HG03469 (cell line): ENCODE measurements around the gene PTX3.

Source experiments
- ATAC-seq: cut with Tn5 transposase; IDR thresholded peaks from one replicate; pipeline ENCODE4 v1.9.1; 2021; ENCODE audit warnings: mild to moderate bottlenecking, moderate library complexity, moderate number of reproducible peaks; ENCODE audit not compliant: unreplicated experiment

PTX3 gene

DNA sequence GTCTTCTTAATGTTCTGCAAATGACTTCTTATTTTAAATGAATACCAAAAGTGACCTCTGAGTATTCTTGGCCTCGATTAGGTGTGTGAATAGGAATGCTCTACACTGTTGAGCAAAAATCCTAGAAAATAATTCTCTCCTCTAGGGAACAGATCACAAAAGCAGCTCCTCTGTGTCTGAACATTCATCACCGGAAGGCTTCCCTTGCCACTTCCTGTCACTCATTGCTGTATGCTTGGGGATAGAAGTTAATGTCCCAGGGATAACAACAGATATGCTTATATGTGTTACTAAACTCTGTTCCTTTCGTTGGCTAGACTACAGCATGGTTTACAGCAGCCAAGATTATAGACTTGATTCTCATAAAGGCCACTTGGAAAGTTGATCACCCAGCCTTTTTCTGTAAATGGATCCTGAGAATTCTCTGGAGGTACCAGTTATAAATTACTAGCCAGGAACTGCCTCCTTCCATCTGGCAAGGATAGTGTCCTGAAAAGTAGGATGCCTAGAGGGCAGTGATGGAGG is 16.0 kb upstream of the PTX3 start:
- ATAC-seq = no peak

DNA sequence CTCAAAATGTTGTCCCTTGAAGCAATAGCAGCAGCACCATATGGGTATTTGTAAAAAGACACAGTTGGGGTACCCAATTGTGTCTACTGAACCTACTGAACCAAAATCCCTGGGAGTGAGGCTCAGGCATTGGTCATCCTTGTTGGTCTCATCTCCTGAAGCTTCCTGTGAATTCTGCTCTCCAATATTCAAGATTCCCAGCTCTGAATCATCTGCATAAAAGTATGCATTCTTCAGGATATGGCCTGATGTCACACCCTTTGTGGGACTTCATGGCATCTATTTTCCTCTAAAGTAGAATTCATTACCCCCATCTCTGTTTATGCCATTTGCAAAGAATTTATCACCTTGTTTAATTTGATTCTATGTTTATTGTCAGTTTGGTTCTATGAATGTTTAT is 13.3 kb upstream of the PTX3 start:
- no peak for ATAC-seq

DNA sequence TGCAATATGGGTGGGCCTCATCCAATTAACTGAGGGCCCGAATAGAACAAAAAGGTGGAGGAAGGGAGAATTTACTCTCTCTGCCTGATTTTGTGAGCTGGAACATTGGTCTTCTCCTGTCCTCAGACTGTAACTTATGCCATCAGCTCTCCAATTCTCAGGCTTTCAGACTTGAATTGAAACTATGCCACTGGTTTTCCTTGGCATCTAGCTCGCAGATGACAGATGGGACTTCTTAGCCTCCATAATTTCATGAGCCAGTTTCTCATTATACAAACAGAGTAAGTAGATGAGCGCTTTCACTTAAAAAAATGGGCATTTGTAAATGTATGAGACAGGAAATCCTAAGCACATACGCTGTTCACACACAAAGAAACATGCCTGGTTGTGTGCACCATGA is 8.7 kb upstream of the PTX3 start:
- ATAC-seq = no peak

DNA sequence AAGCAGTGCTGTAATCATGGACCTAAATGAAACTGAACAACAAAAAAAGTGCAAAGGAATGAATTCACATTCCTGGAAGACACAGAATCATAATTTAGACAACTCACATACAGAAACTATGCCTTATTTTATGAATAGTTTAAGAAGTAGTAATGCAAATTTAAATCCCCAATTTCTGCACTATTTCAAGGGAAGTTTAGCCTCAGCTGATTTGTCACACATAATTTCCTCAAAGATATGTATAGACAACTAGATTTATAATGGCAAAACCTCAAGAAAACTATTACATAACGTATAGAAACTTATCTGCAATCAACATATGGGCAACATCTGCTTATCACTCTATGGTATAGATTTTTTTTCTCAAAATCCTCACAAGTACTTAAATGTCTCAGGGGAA is 7.8 kb upstream of the PTX3 start:
- ATAC-seq = no peak

DNA sequence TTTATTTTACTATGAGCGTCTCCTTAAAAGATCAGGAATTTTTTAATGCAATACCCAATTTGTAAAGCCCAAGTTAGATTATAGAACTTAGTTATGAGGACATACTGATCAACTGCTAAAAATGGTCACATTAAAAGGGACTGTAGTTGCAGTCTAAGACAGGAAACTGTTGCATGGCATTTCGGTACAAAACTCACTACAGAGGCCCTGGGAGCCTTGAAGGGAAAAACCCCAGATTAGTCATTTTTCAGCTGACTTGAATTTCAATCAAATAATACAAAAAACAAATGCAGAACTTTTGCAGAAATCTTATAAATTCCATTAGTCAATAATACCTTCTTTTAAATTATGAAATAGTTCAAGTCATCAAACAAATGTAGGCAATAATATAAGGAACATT is 6.9 kb upstream of the PTX3 start:
- no peak for ATAC-seq

DNA sequence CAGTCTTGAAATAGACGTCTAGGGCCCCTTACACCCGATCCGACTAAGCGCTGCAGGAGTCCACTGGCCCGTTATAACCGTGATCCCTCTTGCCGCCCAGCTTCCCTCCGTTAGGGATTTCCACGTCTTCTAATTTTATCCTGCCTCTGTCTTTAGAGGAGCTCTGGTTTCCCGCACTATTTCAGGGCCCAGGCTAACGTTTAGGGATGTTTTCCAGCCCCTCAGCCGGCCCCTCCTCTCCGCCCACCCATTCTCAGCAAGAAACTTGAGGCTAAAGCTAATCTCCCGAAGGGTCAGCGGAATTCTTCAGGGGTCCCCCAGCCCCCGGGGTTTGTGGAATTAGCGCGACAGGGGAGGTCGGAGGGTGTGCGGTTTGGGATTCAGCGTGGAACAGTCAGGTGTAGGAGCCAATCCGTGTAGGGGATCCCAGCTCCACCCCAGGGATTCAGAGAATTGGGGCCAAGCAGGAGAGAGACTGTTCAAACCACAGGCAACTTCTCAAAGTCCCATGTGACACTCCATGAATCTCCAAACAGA is 1.6 kb downstream of the PTX3 start:
- no peak for ATAC-seq

DNA sequence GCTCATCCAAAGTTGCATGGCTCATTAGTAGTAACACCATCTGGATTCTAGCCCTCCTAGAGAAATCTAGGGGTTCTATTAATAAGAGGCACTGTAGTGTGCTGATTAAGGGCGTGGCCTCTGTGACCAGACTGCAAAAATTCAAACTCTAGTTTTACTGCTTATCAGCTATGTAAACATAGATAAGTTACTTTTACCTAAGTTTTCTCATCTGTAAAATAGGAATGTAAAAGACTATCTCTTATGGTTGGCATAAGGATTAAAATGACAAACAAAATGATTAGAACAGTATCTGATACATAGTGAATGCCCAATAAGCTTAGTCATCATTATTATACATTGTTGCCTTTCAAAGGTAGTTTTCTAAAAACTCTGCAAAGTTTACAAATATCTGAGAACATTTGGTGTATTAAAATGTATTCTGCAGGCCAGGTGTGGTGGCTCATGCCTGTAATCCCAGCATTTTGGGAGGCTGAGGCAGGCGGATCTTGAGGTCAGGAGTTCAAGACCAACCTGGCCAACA is 4.5 kb downstream of the PTX3 start:
- ATAC-seq = no peak

DNA sequence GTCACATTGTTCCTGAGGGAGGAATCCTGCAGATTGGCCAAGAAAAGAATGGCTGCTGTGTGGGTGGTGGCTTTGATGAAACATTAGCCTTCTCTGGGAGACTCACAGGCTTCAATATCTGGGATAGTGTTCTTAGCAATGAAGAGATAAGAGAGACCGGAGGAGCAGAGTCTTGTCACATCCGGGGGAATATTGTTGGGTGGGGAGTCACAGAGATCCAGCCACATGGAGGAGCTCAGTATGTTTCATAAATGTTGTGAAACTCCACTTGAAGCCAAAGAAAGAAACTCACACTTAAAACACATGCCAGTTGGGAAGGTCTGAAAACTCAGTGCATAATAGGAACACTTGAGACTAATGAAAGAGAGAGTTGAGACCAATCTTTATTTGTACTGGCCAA is 6.1 kb downstream of the PTX3 start:
- ATAC-seq = no peak

DNA sequence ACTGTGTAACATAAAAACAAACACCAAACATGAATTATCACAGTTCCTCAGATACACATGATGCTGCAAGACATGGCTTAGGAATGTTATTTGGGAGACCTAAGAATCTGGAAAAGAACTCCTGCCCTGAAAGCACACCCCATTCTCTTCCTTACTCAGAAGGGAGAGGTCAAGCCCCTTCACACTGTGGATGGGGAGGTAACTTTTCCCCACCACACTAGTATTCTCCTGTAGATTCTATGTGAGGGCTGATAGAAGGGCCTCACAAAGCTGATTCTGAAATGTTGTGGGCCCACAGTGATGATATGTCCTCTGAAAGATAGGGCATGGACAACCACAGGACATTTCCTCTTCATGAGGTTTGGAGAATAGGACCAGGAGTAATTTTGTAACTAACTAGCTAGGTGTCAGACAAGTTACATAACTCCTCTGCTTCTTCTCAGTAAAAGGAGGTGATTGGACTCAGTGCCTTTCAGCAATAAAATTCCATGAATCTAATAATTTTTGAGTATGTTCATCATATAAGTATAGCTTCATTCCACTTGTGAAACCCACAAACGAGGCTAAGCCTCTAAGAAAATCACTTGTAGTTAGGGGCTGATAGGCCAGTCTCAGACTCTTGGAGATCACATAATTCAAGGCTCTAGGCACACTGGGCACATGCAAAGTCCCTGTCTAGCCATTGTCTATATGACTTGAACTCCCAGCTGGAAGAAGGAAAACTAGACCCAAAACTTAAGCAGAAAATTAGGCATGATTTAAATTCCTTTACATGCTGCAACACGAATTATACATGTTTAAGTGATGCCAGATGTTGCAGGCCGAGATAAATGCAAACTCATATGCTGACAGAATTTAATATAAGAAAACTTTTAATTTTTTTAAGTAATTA is 7.5 kb downstream of the PTX3 start:
- ATAC-seq = no peak

DNA sequence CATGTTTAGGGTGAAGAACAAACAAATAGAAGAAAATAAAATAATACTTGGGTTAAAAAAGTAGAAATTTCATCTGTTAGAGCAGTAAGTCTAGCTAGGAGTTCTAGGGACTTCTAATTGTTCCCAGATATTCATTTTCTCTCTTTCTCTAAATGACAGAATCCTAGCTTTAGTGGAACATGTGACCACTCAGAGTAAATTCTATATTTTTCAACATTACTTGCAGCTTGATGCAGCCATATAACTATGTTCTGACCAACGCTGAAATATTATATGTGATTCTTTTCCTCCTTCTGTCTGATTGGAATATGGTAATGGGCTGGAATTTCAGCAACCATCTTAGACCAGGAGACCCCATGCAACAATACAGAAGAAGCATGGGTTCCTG is 8.1 kb downstream of the PTX3 start:
- no peak for ATAC-seq

DNA sequence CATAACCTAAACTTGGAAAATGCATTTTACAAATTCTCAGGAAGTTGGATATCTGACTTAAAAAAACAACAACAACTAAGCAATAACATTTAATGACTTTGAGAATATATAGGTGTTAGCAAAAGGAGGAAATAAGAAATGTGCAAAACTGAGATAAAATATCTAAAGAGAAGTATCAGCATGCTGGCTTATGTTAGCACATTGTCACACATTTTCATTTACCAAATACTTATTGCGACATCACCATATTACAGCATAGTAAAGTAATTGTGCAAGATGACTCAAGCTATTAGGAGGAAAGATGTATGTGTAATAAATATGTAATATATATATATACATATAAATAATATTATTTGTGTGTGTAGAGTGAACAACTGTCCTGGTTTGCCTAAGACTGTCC is 9.2 kb downstream of the PTX3 start:
- no peak for ATAC-seq

DNA sequence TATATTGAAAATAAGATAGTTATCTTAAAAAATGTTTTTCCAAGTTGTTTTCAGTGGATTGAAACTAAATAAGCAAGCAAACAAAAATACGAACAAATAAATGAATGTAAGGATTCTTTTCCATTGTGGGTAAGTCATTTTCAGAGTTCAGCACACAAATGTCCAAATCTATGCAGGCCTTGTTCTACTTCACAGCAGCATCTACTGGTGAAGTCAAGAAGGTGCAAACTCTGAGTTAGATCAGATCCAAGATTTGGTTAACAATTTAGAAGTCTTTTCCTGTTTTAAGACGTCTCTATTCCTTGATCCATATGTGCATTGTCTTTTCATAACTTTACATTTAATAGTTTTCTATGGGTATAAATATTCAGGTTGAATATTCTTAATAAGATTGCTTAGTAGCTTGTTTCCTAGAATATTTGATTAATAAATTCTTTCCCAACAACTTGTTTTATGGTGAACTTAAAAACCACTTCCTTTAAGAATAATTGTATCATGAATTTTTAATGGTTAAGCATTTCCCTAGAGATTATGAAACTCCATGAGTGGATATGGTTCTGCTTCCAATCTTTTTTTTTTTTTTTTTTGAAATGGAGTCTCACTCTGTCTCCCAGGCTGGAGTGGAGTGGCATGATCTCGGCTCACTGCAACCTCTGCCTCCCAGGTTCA is 10.5 kb downstream of the PTX3 start:
- ATAC-seq = no peak

DNA sequence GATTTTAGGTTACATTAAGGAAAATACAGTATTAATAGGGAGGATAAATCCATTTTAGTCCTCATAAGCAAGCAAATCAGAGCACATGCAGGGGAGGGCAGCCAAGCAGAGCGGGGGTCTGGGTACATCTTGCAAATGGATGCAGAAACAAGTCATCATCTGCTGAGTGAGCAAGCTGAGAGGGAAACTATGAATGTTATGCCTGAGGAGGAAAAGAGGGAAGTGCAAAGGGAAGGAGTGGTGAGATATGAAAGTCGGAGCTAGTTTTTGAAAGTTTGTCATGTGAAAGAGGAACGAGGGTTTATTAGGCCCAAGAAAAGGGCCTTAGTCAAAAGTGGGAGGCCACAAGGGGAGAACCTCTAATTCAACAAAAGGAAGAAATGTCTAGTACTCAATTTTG is 15.4 kb downstream of the PTX3 start:
- ATAC-seq = no peak

DNA sequence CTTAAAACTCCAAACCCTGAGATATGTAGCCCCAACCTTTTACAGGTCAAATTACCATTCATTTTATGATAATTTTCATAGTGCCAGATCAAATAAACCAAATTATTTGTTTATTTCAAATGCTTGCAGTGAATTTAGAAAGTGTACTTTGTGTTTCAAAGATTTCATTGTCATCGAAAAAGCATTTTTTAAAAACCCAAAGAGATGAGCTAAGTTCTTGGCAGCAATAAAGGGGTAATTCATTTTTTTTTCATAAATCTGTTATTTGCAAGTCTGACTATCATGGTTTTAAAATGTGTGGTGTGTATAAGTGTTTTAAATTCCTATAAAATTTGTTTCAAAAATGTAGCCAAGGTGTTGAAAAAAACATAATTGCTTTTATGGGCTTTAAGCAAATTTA is 17.2 kb downstream of the PTX3 start:
- no peak for ATAC-seq

DNA sequence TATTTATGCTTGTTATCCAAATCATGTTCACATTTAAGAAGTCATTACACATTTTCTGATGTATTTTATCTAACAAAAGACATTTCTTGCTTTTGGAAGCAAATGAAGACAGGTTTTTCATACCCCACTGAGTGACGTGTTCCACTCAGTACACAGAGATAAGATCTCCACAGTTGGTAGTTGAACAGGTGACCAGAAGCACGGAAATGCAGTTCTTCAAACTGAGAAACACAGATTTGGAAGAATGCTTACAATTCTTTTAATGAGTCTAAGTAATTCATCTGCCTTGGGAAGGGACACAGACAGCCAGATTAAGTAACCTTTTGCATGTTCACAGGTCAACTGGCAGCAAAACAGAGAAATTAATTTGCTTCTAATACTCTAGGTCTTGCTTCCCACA is 23.1 kb downstream of the PTX3 start:
- ATAC-seq = no peak

DNA sequence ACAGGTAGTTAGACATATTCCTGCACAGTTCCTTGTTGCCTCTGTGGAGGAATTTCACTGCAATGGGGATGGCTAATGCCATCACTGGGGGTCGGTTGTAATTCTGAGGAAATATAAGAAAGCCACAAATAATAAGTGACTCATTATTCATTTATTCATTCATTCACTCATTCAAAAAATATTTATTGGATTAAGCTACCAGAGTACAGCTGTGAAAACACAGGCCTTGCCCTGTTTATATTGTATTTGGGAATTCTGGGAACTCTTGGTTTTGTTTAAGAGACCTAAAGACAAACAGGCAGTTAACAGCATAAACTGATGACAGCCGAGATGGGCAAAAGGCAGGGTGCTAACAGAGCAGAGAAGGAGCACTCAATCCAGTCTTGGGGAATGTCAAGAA is 23.6 kb downstream of the PTX3 start:
- ATAC-seq = no peak

DNA sequence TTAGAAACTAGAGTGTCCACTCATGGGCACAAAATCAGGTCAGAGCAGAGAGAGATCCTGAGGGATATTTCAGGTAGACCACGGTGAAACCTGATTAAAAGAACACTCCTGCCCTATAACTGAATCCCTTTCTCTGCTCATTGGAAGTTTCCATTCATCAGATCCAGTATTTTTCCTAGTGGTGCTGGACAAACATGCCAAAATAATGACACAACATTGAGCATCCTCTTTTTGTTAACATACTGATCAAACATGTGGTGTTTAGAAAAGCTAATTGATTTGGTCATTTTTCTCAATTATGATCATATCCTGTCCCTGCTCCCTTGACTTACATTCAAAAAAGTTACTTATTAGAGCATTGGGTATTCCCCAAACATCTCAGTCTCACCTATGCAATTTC is 27.2 kb downstream of the PTX3 start:
- no peak for ATAC-seq

DNA sequence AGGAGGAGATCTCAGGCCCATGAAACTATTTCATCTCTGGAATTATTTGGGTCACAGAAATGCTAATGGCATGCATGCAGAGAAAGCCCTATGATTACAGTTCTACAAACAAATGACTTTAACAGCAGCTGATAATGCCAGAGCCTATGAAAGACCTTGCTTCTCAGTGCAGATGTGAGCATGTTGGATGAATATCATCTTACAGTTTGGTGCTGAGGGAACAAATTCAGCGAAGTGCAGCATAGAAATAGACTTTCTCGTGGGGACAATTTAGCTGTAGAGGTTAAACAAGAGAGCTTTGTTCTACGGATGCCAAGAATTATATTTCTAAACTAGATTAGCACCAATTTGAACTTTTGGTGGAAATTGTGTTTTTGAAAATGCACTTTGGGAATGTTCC is 27.7 kb downstream of the PTX3 start:
- no peak for ATAC-seq

DNA sequence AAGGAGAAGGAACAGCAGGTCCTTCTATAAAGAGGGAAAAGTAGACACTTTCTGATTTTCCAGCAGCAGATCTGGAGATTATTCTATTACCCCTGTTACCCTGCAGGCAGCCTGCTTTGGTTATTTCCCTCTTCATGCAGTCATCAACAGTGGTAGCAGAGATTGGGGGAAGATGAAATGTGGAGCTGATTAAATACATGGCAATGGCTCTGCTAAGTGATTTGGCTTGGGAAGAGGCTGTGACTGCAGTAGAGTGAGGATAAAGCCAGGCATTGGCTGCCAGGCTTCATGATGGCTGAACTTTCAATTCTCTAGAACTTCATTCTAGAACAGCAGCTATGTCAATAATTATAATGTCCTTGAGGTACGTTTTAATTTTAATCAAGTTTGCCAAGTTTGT is 29.1 kb downstream of the PTX3 start:
- no peak for ATAC-seq

DNA sequence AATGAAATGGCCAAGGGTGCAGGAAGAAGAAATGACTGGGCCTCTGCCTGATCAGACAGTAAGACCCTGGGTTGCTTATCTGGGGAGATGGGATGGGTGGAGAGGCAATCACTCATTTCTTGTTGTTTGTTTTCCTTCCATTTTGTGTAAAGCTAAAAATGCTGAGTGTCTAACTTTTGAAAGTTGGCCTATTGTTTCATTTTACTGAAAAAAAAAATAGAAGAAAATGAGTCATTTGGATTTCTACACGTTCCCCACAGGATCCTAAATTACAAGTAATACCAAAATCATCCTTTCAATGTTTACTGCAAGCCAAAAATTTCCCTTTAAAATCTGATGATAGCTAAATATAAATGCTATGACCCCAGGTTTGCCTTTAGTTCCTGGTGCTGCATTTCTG is 30.6 kb downstream of the PTX3 start:
- ATAC-seq = no peak

DNA sequence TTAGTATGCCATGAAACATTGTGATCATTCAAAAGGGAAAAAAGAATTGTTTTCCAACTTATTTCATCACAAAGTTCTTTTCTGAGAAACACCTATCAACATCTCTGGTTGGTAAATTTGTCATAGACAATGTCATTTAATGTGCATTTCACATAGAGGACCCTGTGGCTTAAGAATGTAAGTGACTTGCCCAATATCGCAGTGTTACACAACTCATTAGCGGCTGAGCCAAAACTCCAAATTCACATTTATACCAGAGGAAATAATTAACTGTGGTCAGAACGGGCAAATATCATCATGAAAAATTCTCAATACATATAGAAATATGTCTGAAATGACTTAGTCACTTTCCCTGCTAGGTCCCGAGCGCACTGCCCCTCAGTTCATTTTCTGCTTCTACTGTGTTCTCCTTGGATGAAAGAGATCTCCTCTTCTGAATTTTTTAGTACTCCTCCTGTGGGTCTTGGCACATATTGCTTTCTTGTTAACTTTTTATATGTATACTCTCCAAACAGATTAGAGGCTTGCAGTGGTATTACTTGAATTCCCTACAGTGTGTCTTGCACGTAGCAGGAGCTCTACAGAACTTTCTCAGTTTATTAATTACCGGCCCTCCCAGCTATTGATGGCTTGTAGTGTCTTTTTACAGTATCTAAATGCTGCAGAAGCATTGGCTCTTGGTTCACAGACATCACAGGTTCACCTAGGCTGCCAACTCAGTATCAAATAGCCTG is 33.1 kb downstream of the PTX3 start:
- ATAC-seq = no peak
